Measurements from ENCODE around the gene TNFRSF11A.

TNFRSF11A gene

DNA sequence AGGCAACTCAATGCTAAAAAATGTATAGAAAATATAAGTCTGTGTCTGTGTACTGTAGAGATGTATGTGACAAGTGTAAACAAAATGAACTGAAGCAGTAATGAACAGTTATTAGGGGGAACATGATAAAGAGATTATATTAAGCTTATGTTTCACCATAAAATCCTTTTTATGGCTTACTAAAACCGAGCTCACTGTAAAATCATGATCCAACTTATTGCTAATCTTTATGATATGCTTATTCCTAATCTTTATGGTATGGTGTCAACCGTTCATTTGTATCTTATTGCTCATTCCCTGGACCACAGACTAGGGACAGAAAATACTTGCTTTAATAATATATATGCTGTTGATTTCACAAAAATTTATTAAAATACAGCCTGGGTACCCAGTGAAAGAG, 62.1 kb downstream of the TNFRSF11A start:
- CTCF ChIA-PET: interaction anchor here (0.7 kb wide), 1 partner anchor 1650 kb away, joined by 3 read pairs; no protein-coding TSS in a partner anchor
- H3K27ac ChIP-seq: no peak overlapping the region
- TF ChIP-seq, protein P1, sequence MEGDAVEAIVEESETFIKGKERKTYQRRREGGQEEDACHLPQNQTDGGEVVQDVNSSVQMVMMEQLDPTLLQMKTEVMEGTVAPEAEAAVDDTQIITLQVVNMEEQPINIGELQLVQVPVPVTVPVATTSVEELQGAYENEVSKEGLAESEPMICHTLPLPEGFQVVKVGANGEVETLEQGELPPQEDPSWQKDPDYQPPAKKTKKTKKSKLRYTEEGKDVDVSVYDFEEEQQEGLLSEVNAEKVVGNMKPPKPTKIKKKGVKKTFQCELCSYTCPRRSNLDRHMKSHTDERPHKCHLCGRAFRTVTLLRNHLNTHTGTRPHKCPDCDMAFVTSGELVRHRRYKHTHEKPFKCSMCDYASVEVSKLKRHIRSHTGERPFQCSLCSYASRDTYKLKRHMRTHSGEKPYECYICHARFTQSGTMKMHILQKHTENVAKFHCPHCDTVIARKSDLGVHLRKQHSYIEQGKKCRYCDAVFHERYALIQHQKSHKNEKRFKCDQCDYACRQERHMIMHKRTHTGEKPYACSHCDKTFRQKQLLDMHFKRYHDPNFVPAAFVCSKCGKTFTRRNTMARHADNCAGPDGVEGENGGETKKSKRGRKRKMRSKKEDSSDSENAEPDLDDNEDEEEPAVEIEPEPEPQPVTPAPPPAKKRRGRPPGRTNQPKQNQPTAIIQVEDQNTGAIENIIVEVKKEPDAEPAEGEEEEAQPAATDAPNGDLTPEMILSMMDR (conservative IDR thresholded peaks at IDR 0.05; ENCODE audit: low read depth): no peak
- no peak for DNase-seq (ENCODE audit: low spot score)
- POLR2A ChIA-PET (ENCODE audit: low non-redundant PET): no interaction called here

DNA sequence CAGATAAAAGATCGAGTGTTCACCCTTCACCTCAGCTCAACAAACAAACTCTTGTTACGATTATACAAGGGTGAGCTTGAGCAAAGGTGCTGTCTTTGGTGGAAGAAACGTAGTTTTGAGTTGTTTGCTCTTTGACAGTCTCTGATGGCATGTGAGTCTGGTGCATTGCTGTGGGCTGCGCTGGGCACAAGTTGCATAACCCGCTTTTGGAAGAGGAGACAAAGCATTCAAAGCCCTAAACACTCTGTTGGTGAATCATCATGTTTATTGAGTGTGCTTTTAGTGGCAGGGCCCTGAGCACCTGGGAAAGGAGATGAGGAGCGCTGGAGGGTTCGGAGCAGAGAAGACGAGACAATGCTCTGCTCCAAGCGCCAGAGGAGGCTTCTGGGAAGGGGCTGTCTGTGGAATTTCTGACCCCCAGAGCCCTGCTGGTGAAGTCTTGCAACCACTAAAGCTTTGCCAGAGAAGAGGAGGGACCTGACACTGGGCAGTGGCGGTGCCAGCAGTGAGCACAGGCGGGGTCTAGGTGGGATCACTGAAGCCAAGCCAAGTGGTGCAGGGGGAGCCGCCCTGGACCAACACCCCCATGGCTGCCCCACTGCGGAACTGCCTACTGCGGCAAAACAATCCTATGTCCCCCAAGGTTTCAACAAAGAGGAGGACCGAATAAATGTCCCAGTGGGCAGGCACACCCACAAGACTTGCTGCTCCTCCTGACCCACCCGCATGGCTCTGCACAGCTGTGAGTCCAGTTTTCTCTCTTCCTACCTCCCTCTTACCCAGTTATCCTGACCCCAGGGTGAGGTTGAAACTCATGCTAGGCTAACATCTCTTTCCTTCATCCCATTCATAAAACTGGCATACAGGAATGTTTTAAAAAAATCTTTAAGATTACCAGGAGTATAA, 64.0 kb downstream of the TNFRSF11A start:
- peak; percentile 69 for DNase-seq (ENCODE audit: low spot score)
- TF ChIP-seq, protein P1 (conservative IDR thresholded peaks at IDR 0.05; ENCODE audit: low read depth): no peak
- CTCF ChIA-PET: interaction anchor here (0.7 kb wide), 2 partner anchors 124 to 195 kb away, joined by 3 read pairs; no protein-coding TSS in a partner anchor
- POLR2A ChIA-PET (ENCODE audit: low non-redundant PET): no interaction called here
- no peak overlapping the region for H3K27ac ChIP-seq

DNA sequence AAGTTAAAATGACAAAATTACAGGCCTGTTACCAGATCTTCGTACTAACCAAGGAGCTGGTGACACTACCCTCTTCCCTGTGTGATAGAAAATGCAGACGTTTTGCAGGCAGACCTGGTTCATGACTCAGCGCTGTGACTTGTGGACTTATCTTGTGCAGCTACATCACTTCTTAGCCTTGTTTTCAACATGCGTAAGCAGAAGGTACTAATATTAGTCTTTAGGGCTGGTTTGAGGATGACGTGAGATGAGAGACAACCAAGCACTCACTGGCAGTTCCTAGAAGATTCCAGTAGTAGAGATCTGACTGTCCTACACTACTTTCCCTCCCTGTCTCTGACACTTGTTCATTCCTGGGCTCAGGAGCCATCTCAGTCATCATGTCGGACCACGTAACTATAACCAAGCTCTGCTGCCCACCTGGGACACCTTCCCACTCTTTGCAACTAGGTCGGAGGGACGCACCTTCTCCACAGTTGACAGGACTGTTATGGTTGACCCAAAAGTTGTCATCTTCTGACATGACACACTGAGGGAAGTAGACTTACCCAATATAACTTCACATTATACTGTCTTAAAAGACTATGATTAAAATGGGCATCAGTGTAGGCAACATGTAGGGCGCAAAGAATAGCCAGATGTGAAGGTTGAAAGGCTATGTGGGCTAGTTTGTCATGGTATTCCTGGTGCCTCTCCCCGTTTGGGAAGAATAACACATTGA, 64.8 kb downstream of the TNFRSF11A start:
- TF ChIP-seq, protein P1 (conservative IDR thresholded peaks at IDR 0.05; ENCODE audit: low read depth): no peak
- ChIA-PET CTCF (no interaction called here), POLR2A (ENCODE audit: low non-redundant PET) (no interaction called here)
- DNase-seq (ENCODE audit: low spot score): no peak
- H3K27ac ChIP-seq: no peak overlapping the region

DNA sequence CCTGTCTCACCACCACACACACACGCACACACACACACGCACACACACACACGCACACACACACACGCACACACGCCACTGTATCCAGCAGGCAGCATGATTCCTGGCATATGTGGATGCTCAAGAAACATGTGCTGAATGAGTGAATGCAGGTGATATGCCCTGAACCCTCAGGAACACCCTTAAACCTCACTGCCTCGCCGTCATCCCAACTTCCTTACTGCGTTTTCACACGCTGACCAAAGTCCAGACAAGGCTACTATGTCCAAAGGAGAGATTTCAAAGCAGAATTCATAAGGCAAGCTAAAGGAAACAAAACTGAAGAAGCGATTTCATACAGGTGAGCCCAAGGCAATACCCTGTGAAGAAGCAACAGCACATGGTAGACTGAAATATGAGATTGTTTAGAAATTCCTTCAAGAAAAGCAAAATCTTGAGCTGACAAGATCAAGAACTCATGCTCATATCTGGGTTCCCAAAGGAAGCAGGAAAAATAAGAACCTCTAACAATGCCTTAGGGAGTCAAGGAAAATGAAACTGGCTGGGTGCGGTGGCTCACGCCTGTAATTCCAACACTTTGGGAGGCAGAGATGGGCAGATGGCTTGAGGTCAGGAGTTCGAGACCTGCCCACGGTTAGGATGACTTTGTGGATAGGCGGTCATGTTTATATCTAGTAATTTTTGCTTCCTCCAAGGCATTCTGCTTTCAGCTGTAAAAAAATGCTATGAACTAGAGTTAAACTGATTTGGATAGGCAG, 69.1 kb downstream of the TNFRSF11A start:
- ChIA-PET CTCF (no interaction called here), POLR2A (ENCODE audit: low non-redundant PET) (no interaction called here)
- no peak overlapping the region for H3K27ac ChIP-seq
- DNase-seq (ENCODE audit: low spot score): no peak
- TF ChIP-seq, protein P1 (conservative IDR thresholded peaks at IDR 0.05; ENCODE audit: low read depth): no peak

GRCh38 chr18:62396381-62396780, 71.3 kb downstream of the TNFRSF11A start:
- ChIA-PET CTCF (interaction anchor here (0.6 kb wide), 1 partner anchor 48 kb away, joined by 4 read pairs; no protein-coding TSS in a partner anchor), POLR2A (ENCODE audit: low non-redundant PET) (no interaction called here)
- no peak overlapping the region for H3K27ac ChIP-seq
- TF ChIP-seq, protein P1 (conservative IDR thresholded peaks at IDR 0.05; ENCODE audit: low read depth): no peak
- no peak for DNase-seq (ENCODE audit: low spot score)

DNA sequence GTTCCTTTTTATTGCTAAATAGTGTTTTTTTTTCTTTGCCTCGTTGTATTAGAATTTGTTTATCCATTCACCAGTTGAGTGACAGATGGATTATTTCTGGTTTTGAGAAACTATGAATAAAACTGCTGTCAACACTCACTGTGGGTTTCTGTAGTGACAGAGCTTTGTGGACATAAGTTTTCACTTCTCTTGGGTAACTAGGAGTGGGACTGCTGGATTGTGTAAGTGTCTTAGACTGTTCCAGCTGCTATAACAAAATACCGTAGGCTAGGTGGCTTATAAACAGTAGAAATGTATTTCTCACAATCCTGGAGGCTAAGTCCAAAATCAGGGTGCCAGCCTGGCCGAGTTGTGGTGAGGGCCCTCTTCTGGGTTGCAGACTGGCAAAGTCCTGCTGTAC, 71.9 kb downstream of the TNFRSF11A start:
- no peak overlapping the region for H3K27ac ChIP-seq
- DNase-seq (ENCODE audit: low spot score): no peak
- TF ChIP-seq, protein P1 (conservative IDR thresholded peaks at IDR 0.05; ENCODE audit: low read depth): no peak
- ChIA-PET POLR2A (ENCODE audit: low non-redundant PET) (no interaction called here), CTCF (no interaction called here)

Data from RWPE1 (cell line).